ENCODE measurements around the gene LZTS3. TPM values are rescaled to one million over a fixed set of nuclear protein-coding genes. Genes with fewer than 3 reads are reported as not detected.
"Not testable (repeated sequence)": the region's sequence is repeated elsewhere in the genome, so short reads cannot be mapped to it uniquely, and the experiment has no call there.

The LZTS3 gene
- total RNA-seq, 1 experiment from 2014 or later: 32.6 TPM

- TF ChIP-seq FOXP4 (CRISPR knock-in tag; IDR thresholded peaks at IDR 0.05) (no peak), JUN (CRISPR knock-in tag; IDR thresholded peaks at IDR 0.05) (no peak)
Observed at GRCh38 chr20:3189561-3190131, 16.3 kb upstream of the LZTS3 start (continued).

- Mint-ChIP-seq H3K27me3 (ENCODE audit: low read depth) (no peaks in the 10 kb centered on the region), H3K4me1 (peaks cover 9% of the 10 kb centered on the region), H3K27ac (peak overlapping the region; percentile 64; the same call in 1 of the 2 replicates), H3K9me3 (no peaks in the 10 kb centered on the region), H3K4me3 (no peak overlapping the region), H3K36me3 (peaks cover 31% of the 10 kb centered on the region)
- DNase-seq (ENCODE audit: low spot score) (no peak), ATAC-seq (no peak; the same call in 1 of the 2 replicates)
- TF ChIP-seq SMAD3 (CRISPR knock-in tag; IDR thresholded peaks at IDR 0.05; ENCODE audit: borderline replicate concordance) (no peak), FOXP4 (CRISPR knock-in tag; IDR thresholded peaks at IDR 0.05) (no peak), ZMAT4 (CRISPR knock-in tag; IDR thresholded peaks at IDR 0.05) (no peak), ZNF532 (CRISPR knock-in tag; IDR thresholded peaks at IDR 0.05; ENCODE audit: borderline replicate concordance) (no peak), ATF2 (CRISPR knock-in tag; IDR thresholded peaks at IDR 0.05; ENCODE audit: borderline replicate concordance, low read depth) (no peak), ETV6 (CRISPR knock-in tag; IDR thresholded peaks at IDR 0.05) (no peak)
- POLR2A ChIA-PET: interaction anchor here (1.1 kb wide), 1 partner anchor 80 kb away, joined by 4 read pairs; no protein-coding TSS in a partner anchor
- CTCF ChIA-PET: no interaction called here
Observed at GRCh38 chr20:3188823-3189413, 15.6 kb upstream of the LZTS3 start.

GRCh38 chr20:3187861-3188260 lies 14.5 kb upstream of the LZTS3 start:
- H3K36me3 Mint-ChIP-seq: peaks cover 28% of the 10 kb centered on the region
- not testable (repeated sequence) for H3K9me3 Mint-ChIP-seq; ATAC-seq; H3K27me3 Mint-ChIP-seq (ENCODE audit: low read depth); H3K4me3 Mint-ChIP-seq; H3K4me1 Mint-ChIP-seq; DNase-seq (ENCODE audit: low spot score); H3K27ac Mint-ChIP-seq
- ChIA-PET POLR2A (interaction anchor here (1.1 kb wide), 1 partner anchor 79 kb away, joined by 4 read pairs; no protein-coding TSS in a partner anchor), CTCF (interaction anchor here (1.0 kb wide), 1 partner anchor 62 kb away, joined by 3 read pairs; no protein-coding TSS in a partner anchor)

Data from WTC11 (cell line).